Measurements from ENCODE around the gene FOXD4. TPM values are rescaled to one million over a fixed set of nuclear protein-coding genes. Genes with fewer than 3 reads are reported as not detected.

The FOXD4 gene
- 0.34 TPM in 1 of 2 replicates, not detected in the other for total RNA-seq

GRCh38 chr9:117995-118467 is at the start of gene FOXD4:
TSS of gene FOXD4 (minus strand) at chr9:118417. CDS start at chr9:118119, 298 bp downstream.

Other genes with a start within 250 kb of the FOXD4 start
- 3.4 and 4.2 TPM in 2 replicates for gene WASHC1, start 89.0 kb downstream of the FOXD4 start, total RNA-seq
- 17.0 and 17.8 TPM in 2 replicates for gene ZNG1A, start 60.6 kb upstream of the FOXD4 start, total RNA-seq
- gene DOCK8, start 96.4 kb upstream of the FOXD4 start, total RNA-seq, result under 0.01 TPM in 1 of 2 replicates, not detected in the other